ENCODE measurements around the gene CPNE5. TPM values are rescaled to one million over a fixed set of nuclear protein-coding genes. Genes with fewer than 3 reads are reported as not detected.
A peak's percentile ranks its signal among the peaks of the same experiment; 100 is the strongest.

CPNE5 gene
- total and polyA plus RNA-seq, 9 of the 15 experiments (the other 6 are each of a cell fraction or from before 2014, with no cell fraction given), result 0.14 to 1.0 (median 0.46) TPM; not detected in 2

DNA sequence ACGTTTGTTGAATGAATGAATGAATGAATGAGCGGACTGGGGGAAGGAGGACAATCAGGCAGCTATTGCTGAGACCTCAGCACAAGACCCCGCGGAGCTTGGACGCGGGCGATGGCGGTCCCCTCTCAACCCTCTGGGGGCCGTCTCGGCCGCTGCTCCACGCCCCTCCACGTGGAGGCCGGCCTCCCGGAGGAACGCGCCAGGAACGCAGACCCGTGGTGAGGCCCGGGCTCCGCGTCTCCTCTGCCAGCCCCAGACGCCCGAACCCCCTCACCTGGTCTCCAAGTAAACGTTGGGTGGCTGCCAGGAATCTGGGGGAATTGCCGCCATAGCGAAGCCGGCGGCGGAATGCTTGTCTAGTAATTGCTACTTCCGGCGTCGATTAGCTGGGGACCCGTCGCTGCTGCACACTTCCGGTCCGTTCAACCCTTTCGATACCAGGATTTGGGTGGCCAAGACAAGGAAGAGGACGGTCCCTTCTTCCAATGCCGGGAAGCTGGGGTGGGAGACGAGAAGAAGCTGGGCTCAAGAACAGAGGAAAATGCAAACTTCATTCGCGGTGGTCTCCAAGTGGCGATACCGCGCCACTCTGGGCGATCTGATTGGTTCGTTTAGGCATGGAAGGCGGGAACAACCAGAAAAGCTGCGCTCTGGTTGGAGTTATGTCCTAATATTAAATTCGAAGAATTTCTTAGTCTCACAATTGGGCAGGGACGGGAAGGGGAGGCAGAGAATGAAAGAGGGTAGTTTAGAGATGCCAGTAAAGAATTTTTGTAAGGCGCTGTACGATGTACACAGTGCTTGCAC, 35.4 kb upstream of the CPNE5 start, which contains the start of gene PPIL1 (continued):
- TF ChIP-seq, protein P1, sequence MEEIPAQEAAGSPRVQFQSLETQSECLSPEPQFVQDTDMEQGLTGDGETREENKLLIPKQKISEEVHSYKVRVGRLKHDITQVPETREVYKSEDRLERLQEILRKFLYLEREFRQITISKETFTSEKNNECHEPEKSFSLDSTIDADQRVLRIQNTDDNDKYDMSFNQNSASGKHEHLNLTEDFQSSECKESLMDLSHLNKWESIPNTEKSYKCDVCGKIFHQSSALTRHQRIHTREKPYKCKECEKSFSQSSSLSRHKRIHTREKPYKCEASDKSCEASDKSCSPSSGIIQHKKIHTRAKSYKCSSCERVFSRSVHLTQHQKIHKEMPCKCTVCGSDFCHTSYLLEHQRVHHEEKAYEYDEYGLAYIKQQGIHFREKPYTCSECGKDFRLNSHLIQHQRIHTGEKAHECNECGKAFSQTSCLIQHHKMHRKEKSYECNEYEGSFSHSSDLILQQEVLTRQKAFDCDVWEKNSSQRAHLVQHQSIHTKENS (CRISPR knock-in tag; IDR thresholded peaks at IDR 0.05), result no peak
- TF ChIP-seq KAT7 (CRISPR knock-in tag; IDR thresholded peaks at IDR 0.05; ENCODE audit: borderline replicate concordance) (peak; percentile 94; the same call in 1 of the 2 replicates), ZNF79 (CRISPR knock-in tag; IDR thresholded peaks at IDR 0.05; ENCODE audit: low read depth) (peak; percentile 6; the same call in 1 of the 2 replicates), BDP1 (IDR thresholded peaks at IDR 0.05; ENCODE audit: insufficient read depth, insufficient read length) (no peak), RBM39 (optimal IDR thresholded peaks at IDR 0.05; ENCODE audit: low read depth, low read length) (peak; percentile 18), NCOA1 (IDR thresholded peaks at IDR 0.05; ENCODE audit: low read depth) (peak; percentile 99), SMAD2 (IDR thresholded peaks at IDR 0.05; ENCODE audit: low read depth, low read length) (no peak), EHMT2 (IDR thresholded peaks at IDR 0.05) (peak; percentile 59; the same call in 1 of the 2 replicates), YY1 (IDR thresholded peaks at IDR 0.05; ENCODE audit: borderline replicate concordance in 1 of 3, control insufficient read depth in 1 of 3, extremely low read depth in 1 of 3, insufficient read depth in 3 of 3, insufficient read length in 1 of 3, insufficient replicate concordance in 2 of 3, low read depth in 1 of 3, low read length in 2 of 3) (peak; percentile 67 to 95 (median 92)), TSC22D4 (tag; IDR thresholded peaks at IDR 0.05) (no peak), ZNF3 (CRISPR knock-in tag; IDR thresholded peaks at IDR 0.05) (no peak), BCL6 (CRISPR knock-in tag; IDR thresholded peaks at IDR 0.05) (no peak), SMARCC2 (IDR thresholded peaks at IDR 0.05; ENCODE audit: low read depth) (no peak), HMG20A (CRISPR knock-in tag; conservative IDR thresholded peaks at IDR 0.05) (no peak), SMAD4 (CRISPR knock-in tag; conservative IDR thresholded peaks at IDR 0.05) (peak; percentile 89; the same call in 1 of the 2 replicates), MAZ (CRISPR knock-in tag; conservative IDR thresholded peaks at IDR 0.05 in 1 of 2, IDR thresholded peaks at IDR 0.05 in 1 of 2) (peak; percentile 89 to 94)
- TF ChIP-seq, protein P2, sequence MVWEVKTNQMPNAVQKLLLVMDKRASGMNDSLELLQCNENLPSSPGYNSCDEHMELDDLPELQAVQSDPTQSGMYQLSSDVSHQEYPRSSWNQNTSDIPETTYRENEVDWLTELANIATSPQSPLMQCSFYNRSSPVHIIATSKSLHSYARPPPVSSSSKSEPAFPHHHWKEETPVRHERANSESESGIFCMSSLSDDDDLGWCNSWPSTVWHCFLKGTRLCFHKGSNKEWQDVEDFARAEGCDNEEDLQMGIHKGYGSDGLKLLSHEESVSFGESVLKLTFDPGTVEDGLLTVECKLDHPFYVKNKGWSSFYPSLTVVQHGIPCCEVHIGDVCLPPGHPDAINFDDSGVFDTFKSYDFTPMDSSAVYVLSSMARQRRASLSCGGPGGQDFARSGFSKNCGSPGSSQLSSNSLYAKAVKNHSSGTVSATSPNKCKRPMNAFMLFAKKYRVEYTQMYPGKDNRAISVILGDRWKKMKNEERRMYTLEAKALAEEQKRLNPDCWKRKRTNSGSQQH (CRISPR knock-in tag; IDR thresholded peaks at IDR 0.05), result peak; percentile 41; the same call in 1 of the 2 replicates
- TF ChIP-seq, protein P3, sequence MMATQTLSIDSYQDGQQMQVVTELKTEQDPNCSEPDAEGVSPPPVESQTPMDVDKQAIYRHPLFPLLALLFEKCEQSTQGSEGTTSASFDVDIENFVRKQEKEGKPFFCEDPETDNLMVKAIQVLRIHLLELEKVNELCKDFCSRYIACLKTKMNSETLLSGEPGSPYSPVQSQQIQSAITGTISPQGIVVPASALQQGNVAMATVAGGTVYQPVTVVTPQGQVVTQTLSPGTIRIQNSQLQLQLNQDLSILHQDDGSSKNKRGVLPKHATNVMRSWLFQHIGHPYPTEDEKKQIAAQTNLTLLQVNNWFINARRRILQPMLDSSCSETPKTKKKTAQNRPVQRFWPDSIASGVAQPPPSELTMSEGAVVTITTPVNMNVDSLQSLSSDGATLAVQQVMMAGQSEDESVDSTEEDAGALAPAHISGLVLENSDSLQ (IDR thresholded peaks at IDR 0.05), result peak; percentile 88
- TF ChIP-seq, protein P4, sequence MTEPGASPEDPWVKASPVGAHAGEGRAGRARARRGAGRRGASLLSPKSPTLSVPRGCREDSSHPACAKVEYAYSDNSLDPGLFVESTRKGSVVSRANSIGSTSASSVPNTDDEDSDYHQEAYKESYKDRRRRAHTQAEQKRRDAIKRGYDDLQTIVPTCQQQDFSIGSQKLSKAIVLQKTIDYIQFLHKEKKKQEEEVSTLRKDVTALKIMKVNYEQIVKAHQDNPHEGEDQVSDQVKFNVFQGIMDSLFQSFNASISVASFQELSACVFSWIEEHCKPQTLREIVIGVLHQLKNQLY (CRISPR knock-in tag; conservative IDR thresholded peaks at IDR 0.05), result 0 out of 4 replicates have a peak, but pooled peaks of 1 of the 2 experiments have one; percentile 4
- TF ChIP-seq, protein P5, sequence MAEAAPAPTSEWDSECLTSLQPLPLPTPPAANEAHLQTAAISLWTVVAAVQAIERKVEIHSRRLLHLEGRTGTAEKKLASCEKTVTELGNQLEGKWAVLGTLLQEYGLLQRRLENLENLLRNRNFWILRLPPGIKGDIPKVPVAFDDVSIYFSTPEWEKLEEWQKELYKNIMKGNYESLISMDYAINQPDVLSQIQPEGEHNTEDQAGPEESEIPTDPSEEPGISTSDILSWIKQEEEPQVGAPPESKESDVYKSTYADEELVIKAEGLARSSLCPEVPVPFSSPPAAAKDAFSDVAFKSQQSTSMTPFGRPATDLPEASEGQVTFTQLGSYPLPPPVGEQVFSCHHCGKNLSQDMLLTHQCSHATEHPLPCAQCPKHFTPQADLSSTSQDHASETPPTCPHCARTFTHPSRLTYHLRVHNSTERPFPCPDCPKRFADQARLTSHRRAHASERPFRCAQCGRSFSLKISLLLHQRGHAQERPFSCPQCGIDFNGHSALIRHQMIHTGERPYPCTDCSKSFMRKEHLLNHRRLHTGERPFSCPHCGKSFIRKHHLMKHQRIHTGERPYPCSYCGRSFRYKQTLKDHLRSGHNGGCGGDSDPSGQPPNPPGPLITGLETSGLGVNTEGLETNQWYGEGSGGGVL (CRISPR knock-in tag; IDR thresholded peaks at IDR 0.05), result no peak
